Left lung (tissue), 10 donors: ENCODE measurements around the gene CDH13. TPM values are rescaled to one million over a fixed set of nuclear protein-coding genes. Genes with fewer than 3 reads are reported as not detected.

ENCODE experiments used
- ATAC-seq: fragments of 200-7000 bp; cut with Tn5 transposase; one replicate; pipeline ENCODE4 v1.9.1; 2020; ENCODE audit warnings: moderate library complexity
- DNase-seq, 4 donors: peaks; one replicate each; pipeline ENCODE4 v3.0.0-alpha.2; 2013 to 2020
- H3K27ac ChIP-seq, 2 donors: fragments of 200-600 bp; sonication (generic) in 1 of 2; one replicate each; pipeline versions ENCODE4 v1.5.0 to v1.8.0; 2020 to 2021
- H3K27me3 ChIP-seq, 2 donors: fragments of 200-600 bp; sonication (generic) in 1 of 2; one replicate each; pipeline versions ENCODE4 v1.5.0 to v1.8.0; 2020 to 2021
- H3K36me3 ChIP-seq, 2 donors: fragments of 200-600 bp; sonication (generic) in 1 of 2; one replicate each; pipeline versions ENCODE4 v1.5.0 to v1.8.0; 2020 to 2021
- H3K4me1 ChIP-seq, 2 donors: fragments of 200-600 bp; one replicate each; pipeline ENCODE4 v1.8.0; 2021
- H3K4me3 ChIP-seq, 2 donors: fragments of 200-600 bp; sonication (generic) in 1 of 2; one replicate each; pipeline versions ENCODE4 v1.5.0 to v1.8.0; 2020 to 2021; ENCODE audit warnings: mild to moderate bottlenecking in 1 of 2
- H3K9me3 ChIP-seq, 2 donors: fragments of 200-600 bp; sonication (generic) in 1 of 2; one replicate each; pipeline versions ENCODE4 v1.5.0 to v1.8.0; 2020 to 2021
- intact Hi-C, 2 donors: fragments of 100-400 bp; cut with DNase I; formaldehyde crosslinking; loops; one replicate each; pipeline versions ENCODE4 v1.11.2 to v1.14.2; 2022
- polyA plus RNA-seq, 6 donors: library from polyadenylated mRNA; unstranded; fragments of 120-200 nt; gene quantifications; one replicate each; pipeline ENCODE4 v1.2.1, GENCODE V29; 2013; ENCODE audit not compliant: insufficient read length in 6 of 6
- total RNA-seq, 2 donors: library from RNA; stranded (reverse); fragmentation: NEBNext Ultra II Directional; extraction: Animal tissue kit (Norgen Biotek cat#: 25700); gene quantifications; one replicate each; pipeline ENCODE4 v1.2.1, GENCODE V29; 2021
- TF ChIP-seq, protein P1 (sequence below), 2 donors: fragments of 200-600 bp; sonication (generic) in 1 of 2; IDR thresholded peaks; one replicate each; pipeline versions ENCODE4 v1.5.0 to v1.8.0; 2021; ENCODE audit warnings: antibody characterized with exemption in 2 of 2
- donor health status: DM: no; HTN: yes; CAD: no.
- donor health status: DM: no; HTN: no; CAD: no.

The CDH13 gene
- total and polyA plus RNA-seq, 8 donors: 2.7 to 20.3 (median 3.2) TPM

DNA sequence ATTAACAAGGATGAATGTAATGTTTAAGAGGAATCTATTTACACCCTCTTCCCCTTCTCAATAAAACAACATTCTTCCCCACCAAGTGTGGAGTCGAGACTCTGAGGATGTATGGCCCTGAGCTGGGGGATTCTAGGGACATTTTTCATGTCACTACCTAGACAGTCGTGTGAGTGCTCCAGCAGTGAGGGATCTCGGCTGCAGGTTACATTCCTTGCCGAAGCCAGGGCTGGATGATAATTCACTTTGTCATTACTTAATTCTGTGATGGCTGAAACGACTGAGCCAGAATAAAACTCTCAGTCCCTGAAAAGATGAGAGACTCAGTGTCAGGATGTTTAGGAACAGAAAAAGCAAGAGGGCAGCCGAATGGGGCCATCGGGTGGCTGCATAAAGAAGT is 1074.1 kb downstream of the CDH13 start:
- no peaks in the 10 kb centered on the region for H3K36me3 ChIP-seq
- intact Hi-C loops: no loop called here
- H3K4me3 ChIP-seq: no peak overlapping the region
- H3K27ac ChIP-seq: no peak overlapping the region
- H3K27me3 ChIP-seq: no peaks in the 10 kb centered on the region
- TF ChIP-seq, protein P1, sequence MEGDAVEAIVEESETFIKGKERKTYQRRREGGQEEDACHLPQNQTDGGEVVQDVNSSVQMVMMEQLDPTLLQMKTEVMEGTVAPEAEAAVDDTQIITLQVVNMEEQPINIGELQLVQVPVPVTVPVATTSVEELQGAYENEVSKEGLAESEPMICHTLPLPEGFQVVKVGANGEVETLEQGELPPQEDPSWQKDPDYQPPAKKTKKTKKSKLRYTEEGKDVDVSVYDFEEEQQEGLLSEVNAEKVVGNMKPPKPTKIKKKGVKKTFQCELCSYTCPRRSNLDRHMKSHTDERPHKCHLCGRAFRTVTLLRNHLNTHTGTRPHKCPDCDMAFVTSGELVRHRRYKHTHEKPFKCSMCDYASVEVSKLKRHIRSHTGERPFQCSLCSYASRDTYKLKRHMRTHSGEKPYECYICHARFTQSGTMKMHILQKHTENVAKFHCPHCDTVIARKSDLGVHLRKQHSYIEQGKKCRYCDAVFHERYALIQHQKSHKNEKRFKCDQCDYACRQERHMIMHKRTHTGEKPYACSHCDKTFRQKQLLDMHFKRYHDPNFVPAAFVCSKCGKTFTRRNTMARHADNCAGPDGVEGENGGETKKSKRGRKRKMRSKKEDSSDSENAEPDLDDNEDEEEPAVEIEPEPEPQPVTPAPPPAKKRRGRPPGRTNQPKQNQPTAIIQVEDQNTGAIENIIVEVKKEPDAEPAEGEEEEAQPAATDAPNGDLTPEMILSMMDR (IDR thresholded peaks at IDR 0.05): no peak
- H3K9me3 ChIP-seq: no peaks in the 10 kb centered on the region
- no peaks in the 10 kb centered on the region for H3K4me1 ChIP-seq
- DNase-seq (no peak), ATAC-seq (no peak)

- intact Hi-C loops: no loop called here
- Histone ChIP-seq H3K27ac (no peak overlapping the region), H3K9me3 (no peaks in the 10 kb centered on the region), H3K36me3 (no peaks in the 10 kb centered on the region), H3K4me3 (no peak overlapping the region), H3K27me3 (no peaks in the 10 kb centered on the region), H3K4me1 (no peaks in the 10 kb centered on the region)
- ATAC-seq (peak; percentile 82), DNase-seq (peak in 2 of 4 donors; percentile 33 to 39)
- TF ChIP-seq, protein P1 (IDR thresholded peaks at IDR 0.05): no peak
Observed at GRCh38 chr16:83701494-83701893, 1074.7 kb downstream of the CDH13 start.

DNA sequence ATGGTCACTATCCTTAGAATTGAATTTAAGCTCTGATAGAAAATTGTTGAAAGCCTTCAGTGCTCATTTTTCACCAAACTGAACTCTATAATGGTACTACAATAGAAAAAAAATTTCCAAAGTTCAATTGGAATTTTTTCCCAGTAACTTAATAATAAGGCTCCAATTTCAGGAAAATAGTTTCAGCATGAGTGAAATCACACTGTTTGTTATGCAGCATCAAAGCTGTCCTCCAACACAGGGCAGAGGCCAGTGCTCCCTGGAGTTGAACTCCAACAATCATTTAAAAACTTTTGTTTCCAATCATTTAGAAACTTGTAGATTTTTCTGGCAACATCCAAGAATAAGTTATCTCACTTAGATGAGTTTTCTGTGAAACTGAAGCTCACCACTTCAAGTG is 1077.9 kb downstream of the CDH13 start:
- Histone ChIP-seq H3K36me3 (no peaks in the 10 kb centered on the region), H3K27me3 (no peaks in the 10 kb centered on the region), H3K27ac (no peak overlapping the region), H3K9me3 (no peaks in the 10 kb centered on the region), H3K4me3 (no peak overlapping the region), H3K4me1 (no peaks in the 10 kb centered on the region)
- TF ChIP-seq, protein P1 (IDR thresholded peaks at IDR 0.05): no peak
- DNase-seq (no peak), ATAC-seq (no peak)
- intact Hi-C loops: no loop called here

GRCh38 chr16:83705856-83706255 is 1079.1 kb downstream of the CDH13 start:
- no peak for DNase-seq
- no peaks in the 10 kb centered on the region for H3K27me3 ChIP-seq
- no peak for ATAC-seq
- no peak overlapping the region for H3K4me3 ChIP-seq
- H3K36me3 ChIP-seq: no peaks in the 10 kb centered on the region
- intact Hi-C loops: no loop called here
- TF ChIP-seq, protein P1 (IDR thresholded peaks at IDR 0.05): no peak
- no peaks in the 10 kb centered on the region for H3K9me3 ChIP-seq
- H3K27ac ChIP-seq: no peak overlapping the region
- no peaks in the 10 kb centered on the region for H3K4me1 ChIP-seq

- no peaks in the 10 kb centered on the region for H3K4me1 ChIP-seq
- no peaks in the 10 kb centered on the region for H3K9me3 ChIP-seq
- no peaks in the 10 kb centered on the region for H3K36me3 ChIP-seq
- intact Hi-C loops: no loop called here
- ATAC-seq (no peak), DNase-seq (no peak)
- no peak overlapping the region for H3K4me3 ChIP-seq
- H3K27me3 ChIP-seq: no peaks in the 10 kb centered on the region
- TF ChIP-seq, protein P1 (IDR thresholded peaks at IDR 0.05): no peak
- no peak overlapping the region for H3K27ac ChIP-seq
Observed at GRCh38 chr16:83706394-83706793, 1079.6 kb downstream of the CDH13 start.
